HEK293T (cell line): ENCODE results near the gene CDC16.

Experiments
- FOXK2 ChIP-seq: fragments of 450-650 bp; IDR thresholded peaks from 2 replicates; pipeline ENCODE4 v1.6.1; 2016; ENCODE audit warnings: mild to moderate bottlenecking
- HDGF ChIP-seq: fragments of 450-650 bp; IDR thresholded peaks from 2 replicates; pipeline ENCODE4 v1.6.1; 2017; ENCODE audit warnings: antibody characterized with exemption, borderline replicate concordance
- LEF1 ChIP-seq: fragments of 450-650 bp; IDR thresholded peaks from 2 replicates; pipeline ENCODE4 v1.6.1; 2017; ENCODE audit warnings: mild to moderate bottlenecking, borderline replicate concordance
- SUZ12 ChIP-seq: fragments of 450-650 bp; IDR thresholded peaks from 2 replicates; pipeline ENCODE4 v1.6.1; 2016; ENCODE audit warnings: mild to moderate bottlenecking
- TARDBP ChIP-seq: fragments of 450-650 bp; IDR thresholded peaks from 2 replicates; pipeline ENCODE4 v1.6.1; 2016

DNA sequence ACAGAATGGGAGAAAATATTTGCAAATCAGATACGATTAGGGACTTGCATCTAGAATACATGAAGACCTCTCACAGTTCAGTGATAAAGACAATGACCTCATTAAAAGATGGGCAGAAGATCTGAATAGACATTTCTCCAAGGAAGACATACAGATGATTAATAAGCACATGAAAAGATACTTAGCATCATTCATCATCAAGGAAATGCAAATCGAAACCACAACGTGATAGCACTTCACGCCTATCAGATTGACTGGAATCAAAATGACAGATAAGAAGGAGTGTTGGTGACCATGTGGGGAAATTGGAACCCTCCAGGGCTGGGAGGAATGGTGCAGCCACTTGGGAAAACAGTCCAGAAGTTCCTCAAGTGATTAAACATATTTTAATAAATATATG lies 29.8 kb upstream of the CDC16 start:
- TF ChIP-seq LEF1, result no peak
- TF ChIP-seq HDGF, result no peak
- TF ChIP-seq TARDBP, result no peak
- TF ChIP-seq SUZ12, result no peak
- no peak for TF ChIP-seq FOXK2
